SK-N-SH (cell line): ENCODE data around the gene PDK1. TPM values are rescaled to one million over a fixed set of nuclear protein-coding genes. Genes with fewer than 3 reads are reported as not detected.

Experiments
- CTCF ChIA-PET: fragments of 300-600, 350-600 bp; formaldehyde crosslinking; extraction: SDS; loops from one replicate; lab custom pipeline; 2021; lab: Yijun Ruan, JAX
- POLR2A ChIA-PET: fragments of 350-600 bp; sonication (Branson Sonifier 250); formaldehyde crosslinking; extraction: SDS; loops from one replicate; lab custom pipeline; 2020; ENCODE audit warnings: antibody characterized with exemption, inconsistent platforms; lab: Yijun Ruan, JAX
- DNase-seq: peaks from one replicate; pipeline ENCODE4 v3.0.0; 2012
- H2AFZ ChIP-seq: fragments of 200-600 bp; sonication (generic); 2 replicates; pipeline ENCODE4 v1.8.1; 2016; ENCODE audit warnings: antibody characterized with exemption, mild to moderate bottlenecking, low read depth
- H3F3A ChIP-seq: fragments of 200-600 bp; sonication (generic); replicated peaks from 2 replicates; pipeline ENCODE3; 2016; ENCODE audit warnings: antibody characterized with exemption, mild to moderate bottlenecking; ENCODE audit not compliant: insufficient read depth
- H3K27ac ChIP-seq, 2 experiments: fragments of 200-500 bp in 1 of 2; fragments of 200-600 bp in 1 of 2; sonication (Bioruptor generic) in 1 of 2; sonication (generic), shearing (Covaris generic) in 1 of 2; 2 replicates each; pipeline versions ENCODE4 v1.5.1 to v1.6.1; 2014 to 2016; ENCODE audit warnings: low read depth in 2 of 2, inconsistent platforms in 1 of 2, low read length in 1 of 2, mild to moderate bottlenecking in 1 of 2, mixed read lengths in 1 of 2
- H3K27me3 ChIP-seq: fragments of 200-600 bp; sonication (generic), shearing (Covaris generic); 2 replicates; pipeline ENCODE4 v1.6.1; 2016; ENCODE audit warnings: mixed run types; ENCODE audit not compliant: insufficient read depth
- H3K36me3 ChIP-seq, 2 experiments: fragments of 200-500 bp in 1 of 2; fragments of 200-600 bp in 1 of 2; sonication (Bioruptor generic) in 1 of 2; sonication (generic) in 1 of 2; replicated peaks in 1 of 2; 2 replicates each; pipeline versions ENCODE3 to v1.5.1; 2014 to 2016; ENCODE audit warnings: low read length in 1 of 2, mild to moderate bottlenecking in 1 of 2; ENCODE audit not compliant: insufficient read depth in 2 of 2, control insufficient read depth in 1 of 2
- H3K4me1 ChIP-seq, 2 experiments: fragments of 200-500 bp in 1 of 2; fragments of 200-600 bp in 1 of 2; sonication (Bioruptor generic) in 1 of 2; sonication (generic), shearing (Covaris generic) in 1 of 2; 2 replicates each; pipeline versions ENCODE4 v1.5.1 to v1.6.1; 2014 to 2016; ENCODE audit warnings: low read depth in 1 of 2, low read length in 1 of 2, mixed run types in 1 of 2; ENCODE audit not compliant: insufficient read depth in 2 of 2, control insufficient read depth in 1 of 2
- H3K4me2 ChIP-seq: fragments of 200-600 bp; sonication (generic), shearing (Covaris generic); 2 replicates; pipeline ENCODE4 v1.6.1; 2017; ENCODE audit warnings: mixed run types
- H3K4me3 ChIP-seq, 2 experiments: fragments of 200-500 bp in 1 of 2; fragments of 200-600 bp in 1 of 2; sonication (Bioruptor generic) in 1 of 2; sonication (generic), shearing (Covaris generic) in 1 of 2; 2 replicates each; pipeline versions ENCODE4 v1.5.1 to v1.8.1; 2014 to 2016; ENCODE audit warnings: low read depth in 2 of 2, inconsistent platforms in 1 of 2, low read length in 1 of 2, mild to moderate bottlenecking in 1 of 2, mixed read lengths in 1 of 2, moderate library complexity in 1 of 2
- H3K79me2 ChIP-seq: fragments of 200-600 bp; sonication (generic); 2 replicates; pipeline ENCODE4 v1.8.1; 2017; ENCODE audit warnings: mild to moderate bottlenecking; ENCODE audit not compliant: insufficient read depth
- H3K9ac ChIP-seq: fragments of 200-600 bp; sonication (generic); 2 replicates; pipeline ENCODE4 v1.6.1; 2017; ENCODE audit warnings: mixed run types
- H3K9me2 ChIP-seq: fragments of 200-600 bp; sonication (generic); 2 replicates; pipeline ENCODE4 v1.6.1; 2017; ENCODE audit warnings: mixed run types
- H3K9me3 ChIP-seq: fragments of 200-600 bp; sonication (generic); 2 replicates; pipeline ENCODE4 v1.6.1; 2017; ENCODE audit warnings: mixed run types, mild to moderate bottlenecking, moderate library complexity
- H4K20me1 ChIP-seq: fragments of 200-600 bp; sonication (generic); 2 replicates; pipeline ENCODE4 v1.6.1; 2017; ENCODE audit warnings: mild to moderate bottlenecking, mixed run types; ENCODE audit not compliant: insufficient read depth
- CHD2 ChIP-seq: fragments of 150-350 bp; IDR thresholded peaks from 2 replicates; pipeline ENCODE4 v1.6.1; 2018; ENCODE audit warnings: low read length; ENCODE audit not compliant: partially characterized antibody
- EP300 ChIP-seq, 2 experiments: IDR thresholded peaks; 2 replicates each; pipeline versions ENCODE4 v1.4.0 to v1.6.1; 2012; ENCODE audit warnings: borderline replicate concordance in 1 of 2, low read depth in 1 of 2, low read length in 1 of 2
- GATA2 ChIP-seq: sonication (generic); formaldehyde crosslinking; IDR thresholded peaks from 2 replicates; pipeline ENCODE4 v1.5.0; 2020; ENCODE audit warnings: mild to moderate bottlenecking, missing genetic modification reagents
- IRF3 ChIP-seq: fragments of 150-350 bp; IDR thresholded peaks from 2 replicates; pipeline ENCODE4 v1.6.1; 2016; ENCODE audit warnings: mild to moderate bottlenecking, low read depth, low read length
- JUND ChIP-seq: IDR thresholded peaks from 2 replicates; pipeline ENCODE4 v1.4.0; 2012
- RAD21 ChIP-seq: IDR thresholded peaks from 2 replicates; pipeline ENCODE4 v1.6.1; 2012; ENCODE audit warnings: mild to moderate bottlenecking, low read length
- RFX5 ChIP-seq: IDR thresholded peaks from 2 replicates; pipeline ENCODE4 v1.6.1; 2012; ENCODE audit warnings: mild to moderate bottlenecking, improper control_type of control experiment, low read length
- RXRA ChIP-seq: IDR thresholded peaks from 2 replicates; pipeline ENCODE4 v1.4.0; 2012; ENCODE audit warnings: low read depth, mild to moderate bottlenecking, borderline replicate concordance
- SIN3A ChIP-seq: IDR thresholded peaks from 2 replicates; pipeline ENCODE4 v1.6.1; 2012; ENCODE audit warnings: low read depth, mild to moderate bottlenecking, low read length, moderate library complexity, borderline replicate concordance
- SMC3 ChIP-seq: IDR thresholded peaks from 2 replicates; pipeline ENCODE4 v1.6.1; 2012; ENCODE audit warnings: low read depth, low read length, improper control_type of control experiment
- TAF1 ChIP-seq: IDR thresholded peaks from 2 replicates; pipeline ENCODE4 v1.6.1; 2012; ENCODE audit warnings: low read depth, mild to moderate bottlenecking, low read length, moderate library complexity, borderline replicate concordance
- TEAD4 ChIP-seq: IDR thresholded peaks from 2 replicates; pipeline ENCODE4 v1.4.0; 2012; ENCODE audit warnings: mild to moderate bottlenecking, borderline replicate concordance; ENCODE audit not compliant: insufficient read depth
- YY1 ChIP-seq: IDR thresholded peaks from 2 replicates; pipeline ENCODE4 v1.4.0; 2012; ENCODE audit warnings: low read depth, mild to moderate bottlenecking
- WGBS: methylation state at CpG from one replicate; pipeline ENCODE4 v1.1.6; 2017; ENCODE audit warnings: low lambda C conversion rate; 5-methylcytosine and 5-hydroxymethylcytosine counted together
- polyA plus RNA-seq, 3 experiments: library from polyadenylated mRNA; depleted of rRNA; stranded (reverse); fragments of >200 nt; gene quantifications; 2 replicates each; pipeline ENCODE4 v1.2.3, GENCODE V29; 2012
- TF ChIP-seq, protein P1 (sequence below): fragments of 200-600 bp; sonication (generic); IDR thresholded peaks from 2 replicates; pipeline ENCODE4 v1.6.1; 2017; ENCODE audit warnings: antibody characterized with exemption, mild to moderate bottlenecking, moderate library complexity
- TF ChIP-seq, protein P2 (sequence below): IDR thresholded peaks from 2 replicates; pipeline ENCODE4; 2012

Gene PDK1
- polyA plus RNA-seq, 1 of the 3 experiments (the other 2 are of a cell fraction): 5.3 TPM

GRCh38 chr2:172612051-172612450 is 56.2 kb downstream of the PDK1 start:
- TF ChIP-seq SIN3A (no peak), EP300 (IDR thresholded peaks at IDR 0.05; ENCODE audit: borderline replicate concordance in 1 of 2, low read depth in 1 of 2, low read length in 1 of 2) (no peak), TAF1 (no peak), SMC3 (no peak), IRF3 (no peak), RAD21 (no peak), RFX5 (no peak), CHD2 (no peak), GATA2 (CRISPR knock-in tag) (no peak), RXRA (no peak), YY1 (no peak)
- TF ChIP-seq, protein P1, sequence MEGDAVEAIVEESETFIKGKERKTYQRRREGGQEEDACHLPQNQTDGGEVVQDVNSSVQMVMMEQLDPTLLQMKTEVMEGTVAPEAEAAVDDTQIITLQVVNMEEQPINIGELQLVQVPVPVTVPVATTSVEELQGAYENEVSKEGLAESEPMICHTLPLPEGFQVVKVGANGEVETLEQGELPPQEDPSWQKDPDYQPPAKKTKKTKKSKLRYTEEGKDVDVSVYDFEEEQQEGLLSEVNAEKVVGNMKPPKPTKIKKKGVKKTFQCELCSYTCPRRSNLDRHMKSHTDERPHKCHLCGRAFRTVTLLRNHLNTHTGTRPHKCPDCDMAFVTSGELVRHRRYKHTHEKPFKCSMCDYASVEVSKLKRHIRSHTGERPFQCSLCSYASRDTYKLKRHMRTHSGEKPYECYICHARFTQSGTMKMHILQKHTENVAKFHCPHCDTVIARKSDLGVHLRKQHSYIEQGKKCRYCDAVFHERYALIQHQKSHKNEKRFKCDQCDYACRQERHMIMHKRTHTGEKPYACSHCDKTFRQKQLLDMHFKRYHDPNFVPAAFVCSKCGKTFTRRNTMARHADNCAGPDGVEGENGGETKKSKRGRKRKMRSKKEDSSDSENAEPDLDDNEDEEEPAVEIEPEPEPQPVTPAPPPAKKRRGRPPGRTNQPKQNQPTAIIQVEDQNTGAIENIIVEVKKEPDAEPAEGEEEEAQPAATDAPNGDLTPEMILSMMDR: no peak
- TF ChIP-seq, protein P2, sequence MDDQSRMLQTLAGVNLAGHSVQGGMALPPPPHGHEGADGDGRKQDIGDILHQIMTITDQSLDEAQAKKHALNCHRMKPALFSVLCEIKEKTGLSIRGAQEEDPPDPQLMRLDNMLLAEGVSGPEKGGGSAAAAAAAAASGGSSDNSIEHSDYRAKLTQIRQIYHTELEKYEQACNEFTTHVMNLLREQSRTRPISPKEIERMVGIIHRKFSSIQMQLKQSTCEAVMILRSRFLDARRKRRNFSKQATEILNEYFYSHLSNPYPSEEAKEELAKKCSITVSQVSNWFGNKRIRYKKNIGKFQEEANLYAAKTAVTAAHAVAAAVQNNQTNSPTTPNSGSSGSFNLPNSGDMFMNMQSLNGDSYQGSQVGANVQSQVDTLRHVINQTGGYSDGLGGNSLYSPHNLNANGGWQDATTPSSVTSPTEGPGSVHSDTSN: no peak
- Histone ChIP-seq H3K9me3 (no peaks in the 10 kb centered on the region), H3K9ac (no peak overlapping the region), H3K4me1 (peaks cover 0 to 13% of the 10 kb centered on the region in 2 experiments; a peak in 2 of 4 replicates), H3F3A (no peaks in the 10 kb centered on the region), H3K27me3 (no peaks in the 10 kb centered on the region), H3K4me3 (no peak overlapping the region), H3K9me2 (no peaks in the 10 kb centered on the region), H4K20me1 (no peaks in the 10 kb centered on the region), H3K27ac (peak overlapping the region in 1 of 2 experiments; percentile 13; a peak in 1 of 4 replicates), H2AFZ (no peak overlapping the region), H3K36me3 (no peaks in the 10 kb centered on the region), H3K4me2 (no peak overlapping the region), H3K79me2 (no peaks in the 10 kb centered on the region)
- POLR2A ChIA-PET: no interaction called here
- CTCF ChIA-PET: interaction anchor here (1.5 to 1.6 kb wide), 2 partner anchors 19 to 99 kb away, joined by 4 to 10 read pairs; no protein-coding TSS in a partner anchor
- 76% methylated on average over 4 of the region's 4 CpGs for WGBS
- no peak for DNase-seq

DNA sequence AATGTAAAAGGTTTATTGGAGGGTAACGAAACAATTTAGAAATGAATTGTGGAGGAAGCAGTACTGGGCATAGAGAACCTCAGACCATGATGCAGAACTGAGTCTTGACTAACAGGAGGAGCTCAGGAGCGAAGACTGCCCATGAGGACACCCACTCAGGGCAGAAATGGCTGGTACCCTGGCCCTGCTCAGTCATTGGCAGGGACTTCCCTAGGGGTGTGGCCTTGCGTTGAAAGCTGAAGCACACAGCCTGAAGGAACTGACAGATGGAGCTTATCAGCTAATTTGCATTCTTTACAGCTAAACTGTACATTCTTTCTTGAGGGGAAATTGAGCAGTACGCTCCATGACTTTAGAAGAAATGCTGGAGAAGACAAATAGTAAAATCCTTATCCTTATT is 57.1 kb downstream of the PDK1 start:
- 89% methylated on average over 4 of the region's 4 CpGs for WGBS
- peaks cover 0 to 13% of the 10 kb centered on the region in 2 experiments; a peak in 2 of 4 replicates for H3K4me1 ChIP-seq

More for the DNA sequence above, 57.1 kb downstream of the PDK1 start:
- ChIA-PET CTCF (interaction anchor here (1.6 kb wide), 1 partner anchor 20 kb away, joined by 10 read pairs; no protein-coding TSS in a partner anchor), POLR2A (no interaction called here)
- Histone ChIP-seq H3K36me3 (no peaks in the 10 kb centered on the region), H2AFZ (no peak overlapping the region), H3K9ac (no peak overlapping the region)
- DNase-seq: peak; percentile 32
- TF ChIP-seq YY1 (no peak), TEAD4 (no peak), JUND (no peak)
- TF ChIP-seq, all 33 proteins: peak for 0
- Histone ChIP-seq H3K9me3 (no peaks in the 10 kb centered on the region), H3K27ac (no peak overlapping the region; a peak in 1 of 4 replicates), H3K4me2 (no peak overlapping the region), H3F3A (no peaks in the 10 kb centered on the region), H4K20me1 (no peaks in the 10 kb centered on the region), H3K27me3 (no peaks in the 10 kb centered on the region), H3K4me3 (no peak overlapping the region), H3K9me2 (no peaks in the 10 kb centered on the region), H3K79me2 (no peaks in the 10 kb centered on the region)
